ENCODE measurements around the gene SLC24A4.

SLC24A4 gene

DNA sequence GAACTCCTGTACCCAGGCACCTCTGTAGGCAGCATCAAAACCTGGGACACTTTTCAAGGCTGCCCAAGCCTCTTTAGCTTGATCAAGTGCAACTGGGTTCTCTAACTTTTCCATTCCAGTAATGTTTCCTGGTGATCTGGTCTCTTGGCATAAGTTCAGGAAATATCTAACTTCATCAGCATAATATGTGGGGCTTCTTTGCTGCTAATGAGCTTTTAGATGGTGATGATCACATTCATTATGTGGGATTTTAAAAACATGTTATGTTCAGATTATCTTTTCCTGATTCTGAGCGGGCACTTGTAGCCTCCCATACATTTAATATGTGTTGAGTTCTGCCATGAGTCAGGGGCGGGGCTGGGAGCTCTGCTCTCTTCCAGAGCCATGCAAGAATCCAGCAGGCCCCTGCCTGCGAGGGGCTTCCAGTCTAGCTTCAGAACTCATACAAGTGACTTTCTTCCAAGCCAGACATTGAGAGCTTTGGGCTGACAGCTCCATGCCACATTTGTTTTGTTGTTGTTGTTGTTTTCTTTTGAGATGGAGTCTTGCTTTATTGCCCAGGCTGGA lies 151.1 kb downstream of the SLC24A4 start:
- TF ChIP-seq, protein P1, sequence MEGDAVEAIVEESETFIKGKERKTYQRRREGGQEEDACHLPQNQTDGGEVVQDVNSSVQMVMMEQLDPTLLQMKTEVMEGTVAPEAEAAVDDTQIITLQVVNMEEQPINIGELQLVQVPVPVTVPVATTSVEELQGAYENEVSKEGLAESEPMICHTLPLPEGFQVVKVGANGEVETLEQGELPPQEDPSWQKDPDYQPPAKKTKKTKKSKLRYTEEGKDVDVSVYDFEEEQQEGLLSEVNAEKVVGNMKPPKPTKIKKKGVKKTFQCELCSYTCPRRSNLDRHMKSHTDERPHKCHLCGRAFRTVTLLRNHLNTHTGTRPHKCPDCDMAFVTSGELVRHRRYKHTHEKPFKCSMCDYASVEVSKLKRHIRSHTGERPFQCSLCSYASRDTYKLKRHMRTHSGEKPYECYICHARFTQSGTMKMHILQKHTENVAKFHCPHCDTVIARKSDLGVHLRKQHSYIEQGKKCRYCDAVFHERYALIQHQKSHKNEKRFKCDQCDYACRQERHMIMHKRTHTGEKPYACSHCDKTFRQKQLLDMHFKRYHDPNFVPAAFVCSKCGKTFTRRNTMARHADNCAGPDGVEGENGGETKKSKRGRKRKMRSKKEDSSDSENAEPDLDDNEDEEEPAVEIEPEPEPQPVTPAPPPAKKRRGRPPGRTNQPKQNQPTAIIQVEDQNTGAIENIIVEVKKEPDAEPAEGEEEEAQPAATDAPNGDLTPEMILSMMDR (IDR thresholded peaks at IDR 0.05; ENCODE audit: insufficient read depth, low read length, poor library complexity, severe bottlenecking): no peak
- Histone ChIP-seq H3K4me3 (replicated peaks; ENCODE audit: low read depth, low read length) (no peak overlapping the region), H3K27me3 (replicated peaks; ENCODE audit: control insufficient read depth, insufficient read depth, low read length) (no peaks in the 10 kb centered on the region), H3K36me3 (ENCODE audit: control insufficient read depth, insufficient read depth, low read length) (no peaks in the 10 kb centered on the region)
- no peak for DNase-seq (ENCODE audit: extremely low read depth, insufficient read length)

DNA sequence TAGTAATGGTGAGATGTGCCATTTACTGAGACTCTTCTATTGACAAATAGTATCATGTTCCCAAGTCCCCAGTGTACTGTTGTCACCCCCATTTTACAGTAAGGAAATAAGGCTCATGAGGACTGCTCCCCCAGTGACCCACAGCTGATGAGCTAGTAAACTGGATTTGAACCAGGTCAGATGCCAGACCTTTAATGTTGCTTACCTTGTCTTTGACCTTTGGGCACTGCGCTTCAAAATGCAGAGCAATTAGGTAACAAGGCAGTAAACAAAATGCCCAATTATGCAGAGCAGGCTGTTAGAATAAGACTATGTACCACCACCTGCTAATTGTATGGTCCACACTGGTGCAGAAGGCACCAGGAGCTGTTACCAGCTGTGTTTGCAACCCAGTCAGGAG lies 152.1 kb downstream of the SLC24A4 start:
- TF ChIP-seq, protein P1 (IDR thresholded peaks at IDR 0.05; ENCODE audit: insufficient read depth, low read length, poor library complexity, severe bottlenecking): no peak
- H3K36me3 ChIP-seq (ENCODE audit: control insufficient read depth, insufficient read depth, low read length): no peaks in the 10 kb centered on the region
- no peak overlapping the region for H3K4me3 ChIP-seq (replicated peaks; ENCODE audit: low read depth, low read length)
- no peaks in the 10 kb centered on the region for H3K27me3 ChIP-seq (replicated peaks; ENCODE audit: control insufficient read depth, insufficient read depth, low read length)
- no peak for DNase-seq (ENCODE audit: extremely low read depth, insufficient read length)

DNA sequence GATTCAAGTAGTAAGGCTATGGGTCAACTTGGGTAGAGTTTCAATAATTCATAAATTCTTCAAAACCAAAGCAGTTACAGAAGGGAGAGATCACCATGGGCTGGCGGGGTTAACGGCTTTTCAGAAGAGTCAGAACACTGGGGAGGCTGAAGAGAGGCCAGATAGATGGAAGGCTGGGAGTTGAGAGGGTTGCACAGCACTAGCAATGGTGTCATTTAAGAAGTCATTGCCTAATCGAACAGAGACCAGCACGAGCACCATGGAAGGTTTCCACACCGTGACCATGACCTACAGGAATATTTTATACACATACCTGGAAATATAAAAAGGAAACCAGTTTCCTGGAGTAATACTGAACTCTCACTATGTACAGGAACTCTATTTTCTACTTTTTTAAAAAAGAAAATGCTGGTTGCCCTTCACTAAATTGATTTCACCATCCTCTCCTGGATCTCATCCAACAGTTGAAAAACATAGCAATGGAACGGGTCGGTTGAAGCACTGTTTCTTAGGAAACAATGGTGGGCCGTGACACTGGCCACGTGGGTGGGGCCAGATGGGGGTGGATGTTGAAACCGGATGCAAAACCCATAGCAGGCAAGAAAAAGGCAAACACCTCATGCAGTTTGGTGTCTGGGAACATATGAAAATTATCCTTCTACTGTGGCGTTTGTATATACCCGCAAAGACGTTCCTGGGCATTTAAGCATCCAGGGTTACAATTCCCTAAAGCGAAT lies 152.7 kb downstream of the SLC24A4 start:
- H3K36me3 ChIP-seq (ENCODE audit: control insufficient read depth, insufficient read depth, low read length): no peaks in the 10 kb centered on the region
- TF ChIP-seq, protein P1 (IDR thresholded peaks at IDR 0.05; ENCODE audit: insufficient read depth, low read length, poor library complexity, severe bottlenecking): no peak
- H3K27me3 ChIP-seq (replicated peaks; ENCODE audit: control insufficient read depth, insufficient read depth, low read length): no peaks in the 10 kb centered on the region
- no peak overlapping the region for H3K4me3 ChIP-seq (replicated peaks; ENCODE audit: low read depth, low read length)
- no peak for DNase-seq (ENCODE audit: extremely low read depth, insufficient read length)

DNA sequence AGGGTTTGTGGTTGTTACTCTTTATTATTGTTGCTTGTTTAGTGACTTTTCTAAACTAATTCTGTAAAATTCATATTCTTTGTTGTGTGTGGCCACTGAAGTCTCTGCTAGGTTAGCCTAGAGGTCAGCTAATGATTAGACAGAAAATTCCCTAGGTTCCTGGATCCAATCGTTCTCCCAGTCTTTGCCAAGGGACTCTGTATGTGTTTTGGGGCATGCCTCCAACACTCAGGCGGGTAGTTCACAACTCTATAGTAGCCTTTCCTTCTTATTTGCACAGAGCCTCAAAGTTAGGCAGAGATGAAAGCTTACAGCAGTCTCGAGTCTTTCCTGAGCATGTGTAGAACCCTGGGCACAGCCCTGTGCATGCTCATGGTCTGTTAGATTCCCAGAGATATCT lies 157.9 kb downstream of the SLC24A4 start:
- DNase-seq (ENCODE audit: extremely low read depth, insufficient read length): no peak
- no peak overlapping the region for H3K4me3 ChIP-seq (replicated peaks; ENCODE audit: low read depth, low read length)
- TF ChIP-seq, protein P1 (IDR thresholded peaks at IDR 0.05; ENCODE audit: insufficient read depth, low read length, poor library complexity, severe bottlenecking): no peak
- no peaks in the 10 kb centered on the region for H3K36me3 ChIP-seq (ENCODE audit: control insufficient read depth, insufficient read depth, low read length)
- no peaks in the 10 kb centered on the region; the same call in 1 of the 2 replicates for H3K27me3 ChIP-seq (replicated peaks; ENCODE audit: control insufficient read depth, insufficient read depth, low read length)

DNA sequence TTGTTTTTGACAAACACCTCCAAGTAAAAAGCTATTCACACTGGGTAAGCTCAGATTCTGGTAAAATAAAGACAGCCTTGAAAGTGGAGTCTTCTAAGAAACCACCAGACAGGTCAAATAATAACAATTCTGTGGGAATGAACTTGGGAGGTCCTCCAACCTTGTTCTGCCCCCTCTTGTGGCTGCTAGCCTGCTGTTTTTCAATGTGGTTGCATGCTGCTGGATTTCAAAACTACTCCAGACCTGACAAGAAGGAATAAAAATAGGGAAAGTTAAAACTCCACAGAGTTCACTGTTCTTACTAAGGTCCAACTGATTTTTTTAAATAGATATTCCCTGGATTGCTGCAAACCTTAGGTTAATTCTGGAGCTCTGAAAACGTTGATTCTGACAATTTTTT lies 158.4 kb downstream of the SLC24A4 start:
- H3K36me3 ChIP-seq (ENCODE audit: control insufficient read depth, insufficient read depth, low read length): no peaks in the 10 kb centered on the region
- H3K4me3 ChIP-seq (replicated peaks; ENCODE audit: low read depth, low read length): no peak overlapping the region
- DNase-seq (ENCODE audit: extremely low read depth, insufficient read length): no peak
- no peaks in the 10 kb centered on the region; the same call in 1 of the 2 replicates for H3K27me3 ChIP-seq (replicated peaks; ENCODE audit: control insufficient read depth, insufficient read depth, low read length)
- TF ChIP-seq, protein P1 (IDR thresholded peaks at IDR 0.05; ENCODE audit: insufficient read depth, low read length, poor library complexity, severe bottlenecking): peak; percentile 20
